HepG2 (cell line): ENCODE data around the gene IRAK1BP1.

ENCODE experiments used
- MEIS2 ChIP-seq: sonication (generic); formaldehyde crosslinking; IDR thresholded peaks from 2 replicates; pipeline ENCODE4 v1.9.0; 2021; ENCODE audit warnings: mild to moderate bottlenecking, missing genetic modification reagents
- MYC ChIP-seq: sonication (generic); formaldehyde crosslinking; IDR thresholded peaks from 2 replicates; pipeline ENCODE4 v1.9.0; 2021; ENCODE audit warnings: missing genetic modification reagents, borderline replicate concordance
- SUZ12 ChIP-seq: fragments of 150-350 bp; IDR thresholded peaks from 2 replicates; pipeline ENCODE4 v1.6.1; 2014; ENCODE audit warnings: low read depth, low read length
- ZNF331 ChIP-seq: sonication (generic); formaldehyde crosslinking; IDR thresholded peaks from 2 replicates; pipeline ENCODE4 v1.4.0; 2020; ENCODE audit warnings: missing genetic modification reagents
- ZNF772 ChIP-seq: sonication (generic); formaldehyde crosslinking; IDR thresholded peaks from 2 replicates; pipeline ENCODE4 v1.5.0; 2020; ENCODE audit warnings: mild to moderate bottlenecking, missing genetic modification reagents
- TF ChIP-seq, protein P1 (sequence below): fragments of 450-650 bp; IDR thresholded peaks from 2 replicates; pipeline ENCODE4 v1.6.1; 2017; ENCODE audit warnings: mild to moderate bottlenecking
- TF ChIP-seq, protein P2 (sequence below): sonication (generic); formaldehyde crosslinking; IDR thresholded peaks from 2 replicates; pipeline ENCODE4 v1.5.0; 2020; ENCODE audit warnings: mild to moderate bottlenecking, missing genetic modification reagents, moderate library complexity
- TF ChIP-seq, protein P3 (sequence below), 2 experiments: IDR thresholded peaks; 2 replicates each; pipeline ENCODE4 v1.6.1; 2011 to 2012; ENCODE audit warnings: low read length in 2 of 2, borderline replicate concordance in 1 of 2, low read depth in 1 of 2, mild to moderate bottlenecking in 1 of 2, moderate library complexity in 1 of 2
- TF ChIP-seq, protein P4 (sequence below): sonication (generic); formaldehyde crosslinking; IDR thresholded peaks from 2 replicates; pipeline ENCODE4 v1.8.1; 2023; ENCODE audit warnings: missing genetic modification reagents, inconsistent platforms, borderline replicate concordance

DNA sequence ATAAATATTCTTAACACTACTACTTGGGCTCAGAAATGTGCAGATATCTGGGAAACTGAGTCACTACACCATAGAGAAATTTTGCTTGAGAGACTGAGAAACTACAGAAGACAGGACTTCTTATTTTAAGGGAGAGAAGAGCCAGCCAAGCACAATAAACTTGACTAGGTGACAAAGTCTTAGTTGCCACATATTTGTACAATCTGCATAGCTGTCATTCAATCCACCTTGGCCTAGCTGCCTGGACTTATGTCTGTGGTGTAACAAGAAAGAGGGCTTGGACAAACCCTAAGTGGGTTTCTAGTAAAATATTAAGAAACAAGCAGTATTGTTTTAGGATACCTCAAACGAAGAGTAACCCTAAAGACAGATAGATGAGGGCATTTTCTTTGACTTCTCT lies 21.8 kb upstream of the IRAK1BP1 start:
- no peak for TF ChIP-seq ZNF331 (CRISPR knock-in tag)
- TF ChIP-seq MEIS2 (CRISPR knock-in tag) = no peak
- TF ChIP-seq ZNF772 (CRISPR knock-in tag) = no peak
- TF ChIP-seq SUZ12 = no peak
- TF ChIP-seq MYC (CRISPR knock-in tag) = no peak
- TF ChIP-seq, protein P1, sequence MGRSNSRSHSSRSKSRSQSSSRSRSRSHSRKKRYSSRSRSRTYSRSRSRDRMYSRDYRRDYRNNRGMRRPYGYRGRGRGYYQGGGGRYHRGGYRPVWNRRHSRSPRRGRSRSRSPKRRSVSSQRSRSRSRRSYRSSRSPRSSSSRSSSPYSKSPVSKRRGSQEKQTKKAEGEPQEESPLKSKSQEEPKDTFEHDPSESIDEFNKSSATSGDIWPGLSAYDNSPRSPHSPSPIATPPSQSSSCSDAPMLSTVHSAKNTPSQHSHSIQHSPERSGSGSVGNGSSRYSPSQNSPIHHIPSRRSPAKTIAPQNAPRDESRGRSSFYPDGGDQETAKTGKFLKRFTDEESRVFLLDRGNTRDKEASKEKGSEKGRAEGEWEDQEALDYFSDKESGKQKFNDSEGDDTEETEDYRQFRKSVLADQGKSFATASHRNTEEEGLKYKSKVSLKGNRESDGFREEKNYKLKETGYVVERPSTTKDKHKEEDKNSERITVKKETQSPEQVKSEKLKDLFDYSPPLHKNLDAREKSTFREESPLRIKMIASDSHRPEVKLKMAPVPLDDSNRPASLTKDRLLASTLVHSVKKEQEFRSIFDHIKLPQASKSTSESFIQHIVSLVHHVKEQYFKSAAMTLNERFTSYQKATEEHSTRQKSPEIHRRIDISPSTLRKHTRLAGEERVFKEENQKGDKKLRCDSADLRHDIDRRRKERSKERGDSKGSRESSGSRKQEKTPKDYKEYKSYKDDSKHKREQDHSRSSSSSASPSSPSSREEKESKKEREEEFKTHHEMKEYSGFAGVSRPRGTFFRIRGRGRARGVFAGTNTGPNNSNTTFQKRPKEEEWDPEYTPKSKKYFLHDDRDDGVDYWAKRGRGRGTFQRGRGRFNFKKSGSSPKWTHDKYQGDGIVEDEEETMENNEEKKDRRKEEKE = no peak
- TF ChIP-seq, protein P2, sequence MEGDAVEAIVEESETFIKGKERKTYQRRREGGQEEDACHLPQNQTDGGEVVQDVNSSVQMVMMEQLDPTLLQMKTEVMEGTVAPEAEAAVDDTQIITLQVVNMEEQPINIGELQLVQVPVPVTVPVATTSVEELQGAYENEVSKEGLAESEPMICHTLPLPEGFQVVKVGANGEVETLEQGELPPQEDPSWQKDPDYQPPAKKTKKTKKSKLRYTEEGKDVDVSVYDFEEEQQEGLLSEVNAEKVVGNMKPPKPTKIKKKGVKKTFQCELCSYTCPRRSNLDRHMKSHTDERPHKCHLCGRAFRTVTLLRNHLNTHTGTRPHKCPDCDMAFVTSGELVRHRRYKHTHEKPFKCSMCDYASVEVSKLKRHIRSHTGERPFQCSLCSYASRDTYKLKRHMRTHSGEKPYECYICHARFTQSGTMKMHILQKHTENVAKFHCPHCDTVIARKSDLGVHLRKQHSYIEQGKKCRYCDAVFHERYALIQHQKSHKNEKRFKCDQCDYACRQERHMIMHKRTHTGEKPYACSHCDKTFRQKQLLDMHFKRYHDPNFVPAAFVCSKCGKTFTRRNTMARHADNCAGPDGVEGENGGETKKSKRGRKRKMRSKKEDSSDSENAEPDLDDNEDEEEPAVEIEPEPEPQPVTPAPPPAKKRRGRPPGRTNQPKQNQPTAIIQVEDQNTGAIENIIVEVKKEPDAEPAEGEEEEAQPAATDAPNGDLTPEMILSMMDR (CRISPR knock-in tag) = no peak
- TF ChIP-seq, protein P3, sequence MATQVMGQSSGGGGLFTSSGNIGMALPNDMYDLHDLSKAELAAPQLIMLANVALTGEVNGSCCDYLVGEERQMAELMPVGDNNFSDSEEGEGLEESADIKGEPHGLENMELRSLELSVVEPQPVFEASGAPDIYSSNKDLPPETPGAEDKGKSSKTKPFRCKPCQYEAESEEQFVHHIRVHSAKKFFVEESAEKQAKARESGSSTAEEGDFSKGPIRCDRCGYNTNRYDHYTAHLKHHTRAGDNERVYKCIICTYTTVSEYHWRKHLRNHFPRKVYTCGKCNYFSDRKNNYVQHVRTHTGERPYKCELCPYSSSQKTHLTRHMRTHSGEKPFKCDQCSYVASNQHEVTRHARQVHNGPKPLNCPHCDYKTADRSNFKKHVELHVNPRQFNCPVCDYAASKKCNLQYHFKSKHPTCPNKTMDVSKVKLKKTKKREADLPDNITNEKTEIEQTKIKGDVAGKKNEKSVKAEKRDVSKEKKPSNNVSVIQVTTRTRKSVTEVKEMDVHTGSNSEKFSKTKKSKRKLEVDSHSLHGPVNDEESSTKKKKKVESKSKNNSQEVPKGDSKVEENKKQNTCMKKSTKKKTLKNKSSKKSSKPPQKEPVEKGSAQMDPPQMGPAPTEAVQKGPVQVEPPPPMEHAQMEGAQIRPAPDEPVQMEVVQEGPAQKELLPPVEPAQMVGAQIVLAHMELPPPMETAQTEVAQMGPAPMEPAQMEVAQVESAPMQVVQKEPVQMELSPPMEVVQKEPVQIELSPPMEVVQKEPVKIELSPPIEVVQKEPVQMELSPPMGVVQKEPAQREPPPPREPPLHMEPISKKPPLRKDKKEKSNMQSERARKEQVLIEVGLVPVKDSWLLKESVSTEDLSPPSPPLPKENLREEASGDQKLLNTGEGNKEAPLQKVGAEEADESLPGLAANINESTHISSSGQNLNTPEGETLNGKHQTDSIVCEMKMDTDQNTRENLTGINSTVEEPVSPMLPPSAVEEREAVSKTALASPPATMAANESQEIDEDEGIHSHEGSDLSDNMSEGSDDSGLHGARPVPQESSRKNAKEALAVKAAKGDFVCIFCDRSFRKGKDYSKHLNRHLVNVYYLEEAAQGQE (IDR thresholded peaks at IDR 0.05; ENCODE audit: borderline replicate concordance in 1 of 2, low read depth in 1 of 2, low read length in 2 of 2) = no peak
- TF ChIP-seq, protein P4, sequence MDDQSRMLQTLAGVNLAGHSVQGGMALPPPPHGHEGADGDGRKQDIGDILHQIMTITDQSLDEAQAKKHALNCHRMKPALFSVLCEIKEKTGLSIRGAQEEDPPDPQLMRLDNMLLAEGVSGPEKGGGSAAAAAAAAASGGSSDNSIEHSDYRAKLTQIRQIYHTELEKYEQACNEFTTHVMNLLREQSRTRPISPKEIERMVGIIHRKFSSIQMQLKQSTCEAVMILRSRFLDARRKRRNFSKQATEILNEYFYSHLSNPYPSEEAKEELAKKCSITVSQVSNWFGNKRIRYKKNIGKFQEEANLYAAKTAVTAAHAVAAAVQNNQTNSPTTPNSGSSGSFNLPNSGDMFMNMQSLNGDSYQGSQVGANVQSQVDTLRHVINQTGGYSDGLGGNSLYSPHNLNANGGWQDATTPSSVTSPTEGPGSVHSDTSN (CRISPR knock-in tag) = no peak
